ENCODE data around the gene OPN1SW.

- no peak for TF ChIP-seq CTCF (IDR thresholded peaks at IDR 0.05)
- TF ChIP-seq POLR2A (IDR thresholded peaks at IDR 0.05), result no peak
These were observed 35.4 kb upstream of the OPN1SW start for GRCh38 chr7:128810997-128811396.

All from Peyer's patch (tissue), 4 donors.